Measurements from ENCODE around the gene CDCA8. TPM values are rescaled to one million over a fixed set of nuclear protein-coding genes. Genes with fewer than 3 reads are reported as not detected.
A peak's percentile ranks its signal among the peaks of the same experiment; 100 is the strongest.

Gene CDCA8
- total RNA-seq, 6 experiments from 2014 or later = 0.31 to 2.2 (median 0.76) TPM

- Histone ChIP-seq H3K27ac (no peak overlapping the region), H3K4me1 (no peaks in the 10 kb centered on the region), H3K4me3 (no peak overlapping the region), H3K27me3 (no peaks in the 10 kb centered on the region), H3K9me3 (no peaks in the 10 kb centered on the region), H3K36me3 (no peaks in the 10 kb centered on the region)
- ATAC-seq = no peak
- intact Hi-C loops (cut with DNase I) = no loop called here
- TF ChIP-seq POLR2A (IDR thresholded peaks at IDR 0.05) (no peak), CTCF (IDR thresholded peaks at IDR 0.05) (no peak)
- 60% methylated on average over 1 of the region's 6 CpGs for WGBS (ENCODE audit: insufficient coverage, low coverage, low lambda C conversion rate, missing lambda C conversion rate)
- DNase-seq = peak in 1 of 3 donors; percentile 10
Measured at GRCh38 chr1:37724575-37724974, 32.3 kb downstream of the CDCA8 start.

GRCh38 chr1:37725851-37726613, 33.7 kb downstream of the CDCA8 start:
- DNase-seq (peak in 1 of 3 donors; percentile 22), ATAC-seq (no peak)
- TF ChIP-seq POLR2A (IDR thresholded peaks at IDR 0.05) = no peak
- no peaks in the 10 kb centered on the region for H3K4me1 ChIP-seq
- no peaks in the 10 kb centered on the region for H3K36me3 ChIP-seq
- intact Hi-C loops (cut with DNase I) = no loop called here
- no peaks in the 10 kb centered on the region for H3K9me3 ChIP-seq
- no peak overlapping the region for H3K27ac ChIP-seq
- 45% methylated on average over 3 of the region's 14 CpGs for WGBS (ENCODE audit: insufficient coverage, low coverage, low lambda C conversion rate, missing lambda C conversion rate)
- H3K27me3 ChIP-seq = no peaks in the 10 kb centered on the region
- no peak overlapping the region for H3K4me3 ChIP-seq

- ATAC-seq = no peak
- H3K36me3 ChIP-seq = no peaks in the 10 kb centered on the region
- TF ChIP-seq POLR2A (IDR thresholded peaks at IDR 0.05) = no peak
- TF ChIP-seq CTCF (IDR thresholded peaks at IDR 0.05) = no peak
- no peak overlapping the region for H3K27ac ChIP-seq
- 27% methylated on average over 5 of the region's 15 CpGs for WGBS (ENCODE audit: insufficient coverage, low coverage, low lambda C conversion rate, missing lambda C conversion rate)
- H3K4me3 ChIP-seq = no peak overlapping the region
- no peaks in the 10 kb centered on the region for H3K4me1 ChIP-seq
- no peak for DNase-seq
- no peaks in the 10 kb centered on the region for H3K27me3 ChIP-seq
- no peaks in the 10 kb centered on the region for H3K9me3 ChIP-seq
- intact Hi-C loops (cut with DNase I) = no loop called here
Measured at GRCh38 chr1:37726751-37727585, 34.7 kb downstream of the CDCA8 start.

GRCh38 chr1:37728416-37728815, 36.1 kb downstream of the CDCA8 start:
- H3K27me3 ChIP-seq = no peaks in the 10 kb centered on the region
- no peak overlapping the region for H3K27ac ChIP-seq
- no peak for TF ChIP-seq POLR2A (IDR thresholded peaks at IDR 0.05)
- no peak for TF ChIP-seq CTCF (IDR thresholded peaks at IDR 0.05)
- DNase-seq = no peak
- intact Hi-C loops (cut with DNase I) = no loop called here
- H3K4me1 ChIP-seq = no peaks in the 10 kb centered on the region
- WGBS (ENCODE audit: insufficient coverage, low coverage, low lambda C conversion rate, missing lambda C conversion rate) = 41% methylated on average over 4 of the region's 4 CpGs
- H3K9me3 ChIP-seq = no peaks in the 10 kb centered on the region
- no peaks in the 10 kb centered on the region for H3K36me3 ChIP-seq
- H3K4me3 ChIP-seq = no peak overlapping the region
- no peak for ATAC-seq

GRCh38 chr1:37730376-37730775, 38.1 kb downstream of the CDCA8 start:
- Histone ChIP-seq H3K27me3 (peaks cover 0 to 4% of the 10 kb centered on the region in 2 donors), H3K36me3 (no peaks in the 10 kb centered on the region), H3K4me1 (no peaks in the 10 kb centered on the region), H3K9me3 (no peaks in the 10 kb centered on the region), H3K4me3 (no peak overlapping the region), H3K27ac (no peak overlapping the region)
- TF ChIP-seq CTCF (IDR thresholded peaks at IDR 0.05) = no peak
- no peak for TF ChIP-seq POLR2A (IDR thresholded peaks at IDR 0.05)
- ATAC-seq (no peak), DNase-seq (no peak)
- intact Hi-C loops (cut with DNase I) = no loop called here
- 50% methylated on average over 4 of the region's 5 CpGs for WGBS (ENCODE audit: insufficient coverage, low coverage, low lambda C conversion rate, missing lambda C conversion rate)

Data from right lobe of liver (tissue), 6 donors.